GM03348 (cell line): Measurements from ENCODE around the gene GLI3.

Source experiments
- DNase-seq: peaks from one replicate; pipeline ENCODE4 v3.0.0; 2012; ENCODE audit warnings: low spot score

The GLI3 gene

DNA sequence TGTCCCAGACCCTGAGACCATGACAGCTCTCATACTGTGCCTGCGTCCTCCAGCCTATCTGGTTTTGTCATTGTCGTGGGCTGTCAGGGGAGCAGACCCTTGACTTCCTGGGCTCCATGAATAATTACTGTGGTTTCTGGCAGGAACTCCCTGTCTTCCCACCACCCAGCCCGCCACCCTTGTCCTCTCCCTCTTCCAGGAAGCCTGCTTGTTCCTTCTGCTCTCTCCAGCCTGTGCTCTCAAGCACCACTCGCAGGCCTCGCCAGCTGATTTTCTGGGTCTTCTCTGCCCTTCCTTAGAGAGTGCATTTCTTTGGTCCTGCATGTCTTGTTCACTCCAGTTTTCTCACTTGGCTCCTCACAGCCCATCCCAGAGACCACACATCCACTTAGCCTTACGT is 309.6 kb downstream of the GLI3 start:
- DNase-seq, result no peak

DNA sequence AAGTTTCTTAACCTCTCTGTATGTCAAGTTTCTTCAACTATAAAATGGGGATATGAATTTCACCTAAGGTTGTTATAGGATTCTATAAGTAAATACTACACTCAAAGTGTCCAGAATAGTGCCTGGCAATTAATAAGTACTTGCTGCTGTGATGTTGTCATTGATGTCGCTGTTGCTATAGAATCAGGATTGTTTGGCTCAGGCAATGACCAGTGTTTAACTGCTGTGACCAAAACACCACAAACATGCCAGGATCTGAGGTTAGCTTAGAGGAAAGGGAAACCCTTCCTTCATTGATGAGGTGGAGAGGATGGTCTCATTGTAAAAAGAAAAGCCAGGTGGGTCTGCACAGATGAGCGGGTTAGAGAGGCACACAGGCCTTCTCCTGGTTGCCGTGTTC is 311.1 kb downstream of the GLI3 start:
- DNase-seq, result no peak

DNA sequence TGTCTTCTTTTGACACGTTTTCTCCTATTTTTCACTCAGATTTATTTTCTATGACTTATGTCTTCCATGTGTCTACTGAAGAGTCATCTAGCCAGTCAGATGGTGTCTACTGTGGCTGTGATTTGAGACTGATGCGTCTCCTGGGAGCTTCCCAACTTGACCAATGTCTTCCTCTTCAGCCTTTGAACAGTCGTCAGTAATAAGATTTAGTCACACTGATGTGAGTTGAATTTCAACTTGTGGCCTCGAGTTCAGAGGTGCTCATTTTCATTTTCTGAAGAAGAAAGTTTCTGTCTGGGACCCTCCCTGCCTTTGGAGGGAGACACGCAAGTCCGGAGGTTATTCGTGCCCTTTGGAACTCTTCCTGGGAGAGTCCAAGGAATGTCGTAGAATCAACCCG is 312.2 kb downstream of the GLI3 start:
- no peak for DNase-seq

DNA sequence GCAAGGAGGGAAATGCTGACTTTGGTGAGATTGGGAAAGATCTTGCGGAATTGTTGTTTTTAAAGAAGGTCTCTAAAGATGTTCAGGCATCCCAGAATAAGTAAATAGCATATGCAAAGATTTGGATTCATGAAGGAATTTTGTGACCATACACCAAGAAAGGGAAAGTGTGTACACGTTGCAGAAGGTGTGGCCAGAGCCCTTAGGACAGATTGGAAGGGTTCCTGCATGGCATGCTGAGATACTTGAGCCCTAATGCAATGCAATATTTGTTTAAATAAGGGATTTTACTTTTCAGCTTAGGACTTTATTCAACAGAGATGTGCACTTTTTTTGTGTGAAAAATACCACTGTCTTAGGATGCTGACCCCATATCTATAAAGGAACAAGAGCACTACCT is 314.6 kb downstream of the GLI3 start:
- no peak for DNase-seq

DNA sequence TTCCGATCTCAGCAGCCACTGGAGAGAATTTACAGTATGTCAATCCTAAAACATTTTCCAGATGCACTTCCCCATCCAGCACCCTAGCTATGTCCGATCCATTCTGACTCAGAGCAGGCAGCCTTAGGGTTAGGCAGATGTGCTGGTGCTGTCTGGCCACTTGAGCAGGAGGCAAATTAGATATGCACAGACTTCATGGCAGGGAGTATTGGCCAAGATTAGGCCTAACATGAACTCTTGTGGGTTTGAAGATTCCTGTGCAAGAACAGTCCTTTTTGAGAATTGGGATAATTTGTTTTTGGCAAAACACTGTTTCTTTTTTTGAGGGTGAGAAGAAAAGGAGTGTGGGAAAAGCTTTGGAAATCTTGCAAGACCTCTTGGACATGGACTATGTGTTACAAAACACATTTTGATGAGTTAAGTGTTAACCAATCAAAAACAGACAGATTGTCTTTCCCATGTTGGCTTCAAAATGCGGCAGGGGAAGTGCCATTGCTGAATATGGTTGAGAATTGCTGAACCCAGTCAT is 315.5 kb downstream of the GLI3 start:
- DNase-seq, result peak; percentile 80

DNA sequence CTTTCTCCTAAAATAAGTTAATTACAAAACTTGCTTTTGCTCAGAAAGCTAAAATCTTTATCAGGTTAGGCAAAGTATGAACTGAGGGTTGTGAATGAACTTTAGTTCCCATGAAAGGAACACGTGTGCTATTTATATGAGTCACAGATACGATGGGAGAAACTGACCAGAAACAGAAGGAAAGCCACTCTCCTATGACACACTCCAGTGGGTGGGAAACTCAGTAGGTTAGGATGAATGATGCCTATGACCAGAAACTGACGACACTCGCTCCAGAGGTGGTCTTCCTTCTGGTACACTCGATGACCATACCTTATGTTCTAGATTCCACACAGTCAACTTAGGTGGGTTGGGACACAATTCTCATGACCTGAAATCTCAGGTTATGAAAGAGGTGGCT is 318.4 kb downstream of the GLI3 start:
- no peak for DNase-seq

DNA sequence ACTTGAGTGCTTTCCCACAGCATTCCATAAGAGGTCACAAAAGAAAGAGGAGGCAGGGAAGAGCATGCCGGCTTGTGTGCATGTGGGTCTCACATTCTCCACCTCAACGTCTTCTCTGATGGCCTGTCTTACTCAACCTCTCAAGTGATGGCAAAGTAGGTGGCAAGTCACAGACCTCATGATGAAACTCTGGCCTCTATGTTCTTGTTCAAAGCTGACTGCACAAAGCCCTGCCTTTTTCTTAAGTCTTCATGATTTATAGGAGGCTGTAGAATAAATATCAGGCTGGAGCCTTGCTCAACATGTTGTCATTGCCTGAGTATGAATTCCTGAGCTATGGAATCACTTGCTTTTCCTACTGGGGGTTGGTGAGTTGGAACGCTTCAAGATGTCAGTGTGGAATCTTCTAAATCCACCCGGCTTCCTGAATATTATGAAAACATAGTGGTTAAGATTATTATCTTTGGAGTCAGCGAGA is 320.5 kb downstream of the GLI3 start:
- peak; percentile 74 for DNase-seq

DNA sequence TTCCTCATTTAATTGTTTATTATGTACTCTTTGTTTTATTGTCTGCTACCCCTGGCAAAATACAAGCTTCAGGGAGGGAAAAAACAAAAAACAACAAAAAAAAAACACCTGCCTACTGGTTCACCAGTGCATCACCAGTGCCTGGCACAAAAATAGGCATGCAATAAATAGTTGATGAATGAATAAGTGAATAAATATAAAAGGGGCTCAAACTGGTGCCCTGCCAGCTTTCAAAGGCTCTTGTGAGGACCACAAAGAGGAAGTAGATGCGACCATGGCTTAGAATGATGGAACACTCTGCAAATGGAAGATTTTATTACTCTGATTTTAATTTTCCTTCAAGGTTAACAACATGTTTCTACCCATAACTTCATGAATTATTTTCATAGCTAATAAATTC is 321.1 kb downstream of the GLI3 start:
- DNase-seq, result no peak

DNA sequence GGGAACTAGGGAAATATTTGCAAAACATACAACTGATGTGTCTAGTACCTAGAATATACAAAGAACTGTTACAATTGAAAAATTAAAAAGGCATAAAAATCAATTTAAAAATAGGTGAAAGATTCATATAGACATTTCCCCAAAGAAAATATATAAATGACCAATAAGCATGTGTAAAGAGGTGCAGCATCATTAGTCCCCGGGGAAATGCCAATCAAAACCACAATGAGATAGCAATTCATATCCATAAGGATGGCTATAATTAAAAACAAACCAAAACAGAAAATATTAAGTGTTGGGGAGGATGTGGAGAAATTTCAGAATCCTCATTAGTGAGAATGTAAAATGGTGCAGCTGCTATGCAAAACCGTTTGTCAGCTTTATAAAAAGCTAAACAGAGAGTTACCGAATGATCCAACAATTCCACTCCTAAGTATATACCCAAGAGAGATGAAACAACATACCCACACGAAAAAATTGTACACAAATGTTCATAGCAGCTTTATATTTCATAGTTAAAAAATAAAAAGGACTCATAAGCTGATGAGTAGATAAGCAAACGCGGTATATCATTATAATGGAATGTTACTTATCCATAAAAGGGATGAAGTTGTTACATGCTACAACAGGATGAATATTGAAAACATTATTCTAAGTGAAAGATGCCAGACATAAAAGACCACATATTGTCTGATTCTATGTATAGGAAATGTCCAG is 324.0 kb downstream of the GLI3 start:
- no peak for DNase-seq

DNA sequence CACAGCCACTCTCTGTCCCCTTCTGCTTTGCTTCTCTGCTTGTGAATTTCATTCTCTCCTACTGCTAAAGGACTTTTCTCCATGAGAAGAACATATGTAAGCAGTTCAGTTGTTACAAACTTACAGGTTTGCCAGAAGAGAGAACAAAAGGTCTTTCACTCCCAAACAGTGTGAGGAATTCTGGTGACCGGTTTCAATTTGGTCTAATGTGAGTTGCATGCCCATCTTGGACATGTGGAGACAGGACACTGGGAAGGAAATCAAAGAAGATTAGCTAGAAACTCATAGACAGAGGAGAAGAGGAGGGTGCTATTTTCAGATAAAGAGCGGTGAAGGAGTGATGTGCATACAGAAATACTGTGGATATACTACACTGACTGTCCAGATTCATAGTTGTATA is 324.6 kb downstream of the GLI3 start:
- no peak for DNase-seq

DNA sequence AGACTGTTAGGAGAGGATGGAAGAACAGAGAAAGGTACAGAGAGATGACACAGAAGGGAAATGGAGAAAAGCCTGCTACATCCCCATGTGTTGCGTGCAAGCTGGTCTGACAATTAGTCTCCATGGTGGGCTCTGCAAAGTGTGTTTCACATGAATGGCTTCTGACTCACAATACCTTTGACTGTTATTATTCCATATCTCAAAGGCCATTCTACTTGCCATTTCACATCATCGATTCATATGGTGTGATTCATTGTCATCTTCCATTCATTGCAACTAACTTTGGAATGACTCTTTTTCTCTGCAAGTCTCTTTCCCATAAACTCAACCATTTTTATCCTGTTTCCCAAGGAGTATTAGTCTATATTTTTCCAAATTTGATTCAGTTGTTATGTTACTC is 325.2 kb downstream of the GLI3 start:
- DNase-seq, result peak; percentile 22
